ENCODE measurements around the gene EPAS1. TPM values are rescaled to one million over a fixed set of nuclear protein-coding genes. Genes with fewer than 3 reads are reported as not detected.

Gene EPAS1
- total and polyA plus RNA-seq, 12 donors, result 25.2 to 307 (median 175) TPM

- TF ChIP-seq CTCF (IDR thresholded peaks at IDR 0.05) (no peak), POLR2A (IDR thresholded peaks at IDR 0.05) (no peak)
- WGBS, 4 donors, result 66 to 70% (median 69%) methylated on average over 7 of the region's 7 CpGs
- Histone ChIP-seq H3K9me3 (replicated peaks in 1 of 3) (no peaks in the 10 kb centered on the region), H3K36me3 (replicated peaks in 1 of 2) (no peaks in the 10 kb centered on the region), H3K27me3 (no peaks in the 10 kb centered on the region), H3K4me3 (no peak overlapping the region), H3K27ac (peak overlapping the region in 2 of 5 donors; percentile 21 to 68), H3K4me1 (replicated peaks in 1 of 2) (peaks cover 0 to 16% of the 10 kb centered on the region in 2 donors)
- intact Hi-C loops (cut with DNase I), result no loop called here
- peak in 5 of 7 donors; percentile 23 to 63 (median 33) for DNase-seq
Observed at GRCh38 chr2:46273225-46273863, 23.9 kb upstream of the EPAS1 start.

DNA sequence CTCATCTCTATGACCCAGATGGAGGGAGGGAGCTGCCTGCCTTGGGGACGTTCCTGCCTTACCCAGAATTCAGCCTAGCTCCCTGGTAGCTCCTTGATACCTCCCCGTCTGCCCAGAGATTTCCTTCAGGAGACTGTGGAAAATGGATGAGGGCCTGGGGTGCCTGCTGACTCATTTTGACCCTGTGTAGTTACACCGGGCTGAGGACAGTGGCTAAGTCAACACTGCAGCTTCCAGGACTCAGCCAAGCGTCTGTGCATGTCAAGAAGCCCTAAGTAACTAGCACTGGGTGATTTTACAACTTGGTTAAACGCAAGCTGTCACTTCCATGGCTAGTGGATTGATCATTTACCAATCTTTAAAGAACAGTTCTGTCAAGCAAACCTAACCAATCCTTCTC lies 23.3 kb upstream of the EPAS1 start:
- Histone ChIP-seq H3K27ac (peak overlapping the region in 1 of 5 donors; percentile 68), H3K9me3 (replicated peaks in 1 of 3) (no peaks in the 10 kb centered on the region), H3K4me3 (no peak overlapping the region), H3K36me3 (replicated peaks in 1 of 2) (no peaks in the 10 kb centered on the region), H3K4me1 (replicated peaks in 1 of 2) (peaks cover 0 to 16% of the 10 kb centered on the region in 2 donors), H3K27me3 (no peaks in the 10 kb centered on the region)
- no peak for DNase-seq
- 68 to 77% (median 73%) methylated on average over 4 to 5 of the region's 5 CpGs for WGBS, 4 donors
- TF ChIP-seq POLR2A (IDR thresholded peaks at IDR 0.05), result no peak
- no peak for TF ChIP-seq CTCF (IDR thresholded peaks at IDR 0.05)
- intact Hi-C loops (cut with DNase I), result no loop called here

DNA sequence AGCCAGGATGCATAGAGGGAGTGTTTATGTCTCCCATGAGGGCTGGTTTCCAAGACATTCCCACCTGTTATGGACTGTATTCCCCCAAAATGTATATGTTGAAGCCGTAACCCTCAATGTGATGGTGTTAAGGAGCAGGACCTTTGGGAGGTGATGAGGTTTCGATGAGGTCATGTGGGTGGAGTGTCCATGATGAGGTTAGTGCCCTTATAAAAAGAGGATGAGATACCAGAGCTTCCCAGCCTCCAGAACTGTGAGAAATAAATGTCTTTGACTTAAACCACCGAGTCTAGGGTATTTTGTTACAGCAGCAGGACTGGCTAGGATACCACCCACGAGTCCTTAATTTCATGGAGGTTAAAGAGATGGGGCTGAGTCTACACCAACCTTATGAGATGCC lies 22.6 kb upstream of the EPAS1 start:
- Histone ChIP-seq H3K27ac (no peak overlapping the region), H3K4me3 (no peak overlapping the region), H3K27me3 (no peaks in the 10 kb centered on the region), H3K36me3 (replicated peaks in 1 of 2) (no peaks in the 10 kb centered on the region), H3K9me3 (replicated peaks in 1 of 3) (no peaks in the 10 kb centered on the region), H3K4me1 (replicated peaks in 1 of 2) (peaks cover 0 to 16% of the 10 kb centered on the region in 2 donors)
- WGBS, 4 donors, result 88 to 95% (median 92%) methylated on average over 4 of the region's 4 CpGs
- DNase-seq, result no peak
- TF ChIP-seq POLR2A (IDR thresholded peaks at IDR 0.05), result no peak
- TF ChIP-seq CTCF (IDR thresholded peaks at IDR 0.05), result no peak
- intact Hi-C loops (cut with DNase I), result no loop called here

DNA sequence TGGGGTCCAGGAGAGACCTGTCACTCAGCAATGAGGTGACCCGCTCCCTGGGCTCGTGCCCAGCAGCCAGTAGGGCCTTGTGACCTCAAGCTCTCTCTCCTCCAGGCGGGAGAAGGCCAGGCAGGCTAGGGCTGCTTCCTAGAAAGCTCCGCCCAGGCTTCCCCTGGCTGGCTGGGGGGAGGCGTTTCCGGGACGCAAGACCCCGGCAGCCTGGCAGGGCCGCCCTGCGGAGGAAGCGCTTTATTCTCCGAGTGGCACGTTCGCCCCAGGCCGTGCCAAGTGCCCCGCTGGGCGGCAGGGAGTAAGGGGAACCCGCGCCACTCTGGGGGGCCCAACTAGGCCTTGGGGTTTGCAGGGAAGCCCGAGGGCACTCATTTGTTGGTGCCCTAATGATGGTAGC lies 21.2 kb upstream of the EPAS1 start:
- WGBS, 4 donors, result 21 to 41% (median 32%) methylated on average over 4 to 20 of the region's 20 CpGs
- DNase-seq, result peak; percentile 49 to 77 (median 61)
- H3K27ac ChIP-seq, result peak overlapping the region in 3 of 5 donors; percentile 3 to 84 (median 43)
- no peaks in the 10 kb centered on the region for H3K9me3 ChIP-seq (replicated peaks in 1 of 3)
- intact Hi-C loops (cut with DNase I), result no loop called here
- H3K36me3 ChIP-seq (replicated peaks in 1 of 2), result no peaks in the 10 kb centered on the region
- H3K4me3 ChIP-seq, result no peak overlapping the region
- peaks cover 0 to 16% of the 10 kb centered on the region in 2 donors for H3K4me1 ChIP-seq (replicated peaks in 1 of 2)
- TF ChIP-seq POLR2A (IDR thresholded peaks at IDR 0.05), result no peak
- TF ChIP-seq CTCF (IDR thresholded peaks at IDR 0.05), result no peak
- H3K27me3 ChIP-seq, result no peaks in the 10 kb centered on the region

All from adrenal gland (tissue), 12 donors.